Activated T-cell treated with anti-CD3 and anti-CD28 coated beads, Interleukin-2, amount 50 U/mL, for 72 hours (primary cell): ENCODE results near the gene SND1. TPM values are rescaled to one million over a fixed set of nuclear protein-coding genes. Genes with fewer than 3 reads are reported as not detected.

Experiments used
- ATAC-seq, 2 donors: fragments of 150-1000 bp; cut with Tn5 transposase; replicated peaks in 1 of 2; 2 replicates each; pipeline ENCODE4 v1.10.0; 2021; ENCODE audit warnings: moderate library complexity in 2 of 2, mild to moderate bottlenecking in 1 of 2
- DNase-seq, 2 donors: peaks; one replicate each; pipeline ENCODE4 v3.0.0; 2021 to 2022; ENCODE audit warnings: mixed read lengths in 1 of 2
- H3K27ac Mint-ChIP-seq: one replicate; pipeline ENCODE4 v1.8.0; 2022; ENCODE audit warnings: mild to moderate bottlenecking, moderate library complexity, mixed read lengths
- H3K27me3 Mint-ChIP-seq: one replicate; pipeline ENCODE4 v1.8.0; 2022; ENCODE audit warnings: low read depth, mixed read lengths
- H3K36me3 Mint-ChIP-seq, 2 donors: one replicate each; pipeline ENCODE4 v1.8.0; 2022; ENCODE audit warnings: mixed read lengths in 2 of 2, mild to moderate bottlenecking in 1 of 2; ENCODE audit not compliant: insufficient read depth in 2 of 2
- H3K4me1 Mint-ChIP-seq: one replicate; pipeline ENCODE4 v1.8.0; 2022; ENCODE audit warnings: low read depth, mixed read lengths
- H3K4me3 Mint-ChIP-seq, 2 donors: one replicate each; pipeline ENCODE4 v1.8.0; 2022; ENCODE audit warnings: mild to moderate bottlenecking in 2 of 2, mixed read lengths in 2 of 2, moderate library complexity in 2 of 2
- H3K9me3 Mint-ChIP-seq, 2 donors: one replicate each; pipeline ENCODE4 v1.8.0; 2022; ENCODE audit warnings: mixed read lengths in 2 of 2
- total RNA-seq, 2 donors: library from RNA; stranded (reverse); gene quantifications; one replicate each; pipeline ENCODE4 v1.2.3, GENCODE V29; 2022

The SND1 gene
- total RNA-seq, 2 donors from 2014 or later = 237 to 285 TPM

- Mint-ChIP-seq H3K4me3 (no peak overlapping the region), H3K27me3 (no peaks in the 10 kb centered on the region), H3K36me3 (peaks cover 10 to 19% of the 10 kb centered on the region in 2 donors), H3K27ac (no peak overlapping the region), H3K4me1 (no peaks in the 10 kb centered on the region), H3K9me3 (no peaks in the 10 kb centered on the region)
- DNase-seq (no peak), ATAC-seq (no peak)
These were observed 79.6 kb downstream of the SND1 start for GRCh38 chr7:127731431-127732080.

- ATAC-seq (no peak), DNase-seq (no peak)
- Mint-ChIP-seq H3K4me3 (no peak overlapping the region), H3K27me3 (no peaks in the 10 kb centered on the region), H3K36me3 (peaks cover 10 to 23% of the 10 kb centered on the region in 2 donors), H3K9me3 (no peaks in the 10 kb centered on the region), H3K27ac (no peak overlapping the region), H3K4me1 (no peaks in the 10 kb centered on the region)
These were observed 80.3 kb downstream of the SND1 start for GRCh38 chr7:127732306-127732705.

GRCh38 chr7:127733986-127734385 lies 82.0 kb downstream of the SND1 start:
- Mint-ChIP-seq H3K27me3 (no peaks in the 10 kb centered on the region), H3K4me1 (no peaks in the 10 kb centered on the region)

GRCh38 chr7:127736511-127736910 lies 84.5 kb downstream of the SND1 start:
- H3K36me3 Mint-ChIP-seq = peaks cover 3 to 17% of the 10 kb centered on the region in 2 donors
- H3K9me3 Mint-ChIP-seq = no peaks in the 10 kb centered on the region
- no peak for ATAC-seq
- no peak overlapping the region for H3K4me3 Mint-ChIP-seq
- H3K4me1 Mint-ChIP-seq = peaks cover 7% of the 10 kb centered on the region
- no peak for DNase-seq
- H3K27ac Mint-ChIP-seq = no peak overlapping the region
- H3K27me3 Mint-ChIP-seq = no peaks in the 10 kb centered on the region

More at GRCh38 chr7:127733986-127734385, 82.0 kb downstream of the SND1 start:
- Mint-ChIP-seq H3K27ac (no peak overlapping the region), H3K9me3 (no peaks in the 10 kb centered on the region), H3K4me3 (no peak overlapping the region), H3K36me3 (peaks cover 10 to 26% of the 10 kb centered on the region in 2 donors)
- ATAC-seq = no peak
- DNase-seq = no peak

- DNase-seq = no peak
- Mint-ChIP-seq H3K27me3 (no peaks in the 10 kb centered on the region), H3K4me3 (no peak overlapping the region), H3K9me3 (no peaks in the 10 kb centered on the region), H3K36me3 (peaks cover 3 to 11% of the 10 kb centered on the region in 2 donors), H3K4me1 (peaks cover 23% of the 10 kb centered on the region), H3K27ac (no peak overlapping the region)
- no peak for ATAC-seq
These were observed 86.9 kb downstream of the SND1 start for GRCh38 chr7:127738859-127739258.

GRCh38 chr7:127741764-127742375 lies 89.9 kb downstream of the SND1 start:
- Mint-ChIP-seq H3K9me3 (no peaks in the 10 kb centered on the region), H3K4me1 (peaks cover 50% of the 10 kb centered on the region), H3K27me3 (no peaks in the 10 kb centered on the region), H3K4me3 (no peak overlapping the region), H3K36me3 (peaks cover 0 to 13% of the 10 kb centered on the region in 2 donors), H3K27ac (peak overlapping the region; percentile 45)
- no peak for ATAC-seq
- DNase-seq = no peak

GRCh38 chr7:127745445-127745844 lies 93.5 kb downstream of the SND1 start:
- Mint-ChIP-seq H3K9me3 (no peaks in the 10 kb centered on the region), H3K4me3 (peak overlapping the region in 1 of 2 donors; percentile 38), H3K27me3 (no peaks in the 10 kb centered on the region), H3K4me1 (peaks cover 48% of the 10 kb centered on the region), H3K36me3 (peaks cover 6 to 18% of the 10 kb centered on the region in 2 donors), H3K27ac (peak overlapping the region; percentile 59)
- ATAC-seq (peak; percentile 96 to 97), DNase-seq (peak; percentile 16 to 17)

- H3K4me3 Mint-ChIP-seq = no peak overlapping the region
- H3K4me1 Mint-ChIP-seq = peaks cover 48% of the 10 kb centered on the region
- no peaks in the 10 kb centered on the region for H3K27me3 Mint-ChIP-seq
- DNase-seq (no peak), ATAC-seq (no peak)
- H3K36me3 Mint-ChIP-seq = peaks cover 6 to 16% of the 10 kb centered on the region in 2 donors
- no peak overlapping the region for H3K27ac Mint-ChIP-seq
- no peaks in the 10 kb centered on the region for H3K9me3 Mint-ChIP-seq
These were observed 99.1 kb downstream of the SND1 start for GRCh38 chr7:127751062-127751461.

- Mint-ChIP-seq H3K36me3 (peaks cover 6 to 16% of the 10 kb centered on the region in 2 donors), H3K4me3 (no peak overlapping the region), H3K4me1 (peaks cover 44% of the 10 kb centered on the region), H3K27me3 (no peaks in the 10 kb centered on the region), H3K9me3 (no peaks in the 10 kb centered on the region), H3K27ac (no peak overlapping the region)
- ATAC-seq (no peak), DNase-seq (no peak)
These were observed 99.8 kb downstream of the SND1 start for GRCh38 chr7:127751490-127752448.

- ATAC-seq (no peak), DNase-seq (no peak)
- Mint-ChIP-seq H3K36me3 (peaks cover 6 to 13% of the 10 kb centered on the region in 2 donors), H3K27ac (no peak overlapping the region), H3K4me1 (peaks cover 40% of the 10 kb centered on the region), H3K27me3 (no peaks in the 10 kb centered on the region), H3K9me3 (no peaks in the 10 kb centered on the region), H3K4me3 (no peak overlapping the region)
These were observed 100.8 kb downstream of the SND1 start for GRCh38 chr7:127752829-127753228.

GRCh38 chr7:127754457-127754856 lies 102.5 kb downstream of the SND1 start:
- no peaks in the 10 kb centered on the region for H3K9me3 Mint-ChIP-seq
- no peak for ATAC-seq
- H3K36me3 Mint-ChIP-seq = peaks cover 0 to 8% of the 10 kb centered on the region in 2 donors
- no peak overlapping the region for H3K27ac Mint-ChIP-seq
- no peaks in the 10 kb centered on the region for H3K27me3 Mint-ChIP-seq
- no peak for DNase-seq
- H3K4me1 Mint-ChIP-seq = peaks cover 40% of the 10 kb centered on the region
- H3K4me3 Mint-ChIP-seq = no peak overlapping the region

- peaks cover 49% of the 10 kb centered on the region for H3K4me1 Mint-ChIP-seq
- ATAC-seq (no peak), DNase-seq (no peak)
- H3K27ac Mint-ChIP-seq = no peak overlapping the region
- H3K9me3 Mint-ChIP-seq = no peaks in the 10 kb centered on the region
- no peaks in the 10 kb centered on the region for H3K27me3 Mint-ChIP-seq
- peaks cover 0 to 3% of the 10 kb centered on the region in 2 donors for H3K36me3 Mint-ChIP-seq
- H3K4me3 Mint-ChIP-seq = no peak overlapping the region
These were observed 103.5 kb downstream of the SND1 start for GRCh38 chr7:127755521-127755920.

- Mint-ChIP-seq H3K4me3 (no peak overlapping the region), H3K27me3 (no peaks in the 10 kb centered on the region), H3K27ac (no peak overlapping the region), H3K36me3 (peaks cover 0 to 3% of the 10 kb centered on the region in 2 donors), H3K9me3 (no peaks in the 10 kb centered on the region), H3K4me1 (peaks cover 50% of the 10 kb centered on the region)
- ATAC-seq = no peak
- DNase-seq = no peak
These were observed 104.0 kb downstream of the SND1 start for GRCh38 chr7:127755965-127756364.
